ENCODE data around the gene MCC. TPM values are rescaled to one million over a fixed set of nuclear protein-coding genes. Genes with fewer than 3 reads are reported as not detected.

MCC gene
- total RNA-seq, 4 donors from 2014 or later, result 6.8 to 11.9 (median 9.0) TPM

DNA sequence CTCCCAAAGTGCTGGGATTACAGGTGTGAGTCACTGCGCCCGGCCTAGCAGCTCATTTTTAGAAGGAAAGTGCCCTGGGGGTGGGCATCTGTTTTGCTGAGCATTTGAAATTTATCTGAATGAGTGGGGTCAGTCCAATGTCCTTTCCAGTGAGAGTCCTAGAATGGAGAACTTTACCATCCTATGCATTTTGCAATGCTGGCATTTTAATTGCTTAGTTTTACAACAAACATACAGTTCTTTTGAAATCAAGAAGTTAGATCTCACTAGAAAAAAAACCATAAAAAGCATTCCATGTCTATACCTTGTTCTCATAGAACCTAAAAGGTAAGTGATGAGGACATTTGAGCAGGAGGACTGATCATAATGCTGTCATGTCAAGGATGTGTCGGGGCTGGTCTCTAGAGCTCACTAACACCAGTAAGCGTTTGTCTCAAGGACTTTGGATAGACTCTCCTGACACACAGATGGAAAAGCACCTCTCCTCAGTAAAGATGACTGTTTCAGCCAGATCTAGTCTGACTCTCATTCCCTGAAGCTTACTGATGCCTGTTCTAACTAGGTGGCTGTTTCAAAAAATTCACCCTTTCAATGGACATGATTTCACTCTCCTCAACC, 427.7 kb downstream of the MCC start:
- H3K4me1 ChIP-seq, result no peaks in the 10 kb centered on the region
- no peak for TF ChIP-seq POLR2A (IDR thresholded peaks at IDR 0.05)
- TF ChIP-seq, protein P1, sequence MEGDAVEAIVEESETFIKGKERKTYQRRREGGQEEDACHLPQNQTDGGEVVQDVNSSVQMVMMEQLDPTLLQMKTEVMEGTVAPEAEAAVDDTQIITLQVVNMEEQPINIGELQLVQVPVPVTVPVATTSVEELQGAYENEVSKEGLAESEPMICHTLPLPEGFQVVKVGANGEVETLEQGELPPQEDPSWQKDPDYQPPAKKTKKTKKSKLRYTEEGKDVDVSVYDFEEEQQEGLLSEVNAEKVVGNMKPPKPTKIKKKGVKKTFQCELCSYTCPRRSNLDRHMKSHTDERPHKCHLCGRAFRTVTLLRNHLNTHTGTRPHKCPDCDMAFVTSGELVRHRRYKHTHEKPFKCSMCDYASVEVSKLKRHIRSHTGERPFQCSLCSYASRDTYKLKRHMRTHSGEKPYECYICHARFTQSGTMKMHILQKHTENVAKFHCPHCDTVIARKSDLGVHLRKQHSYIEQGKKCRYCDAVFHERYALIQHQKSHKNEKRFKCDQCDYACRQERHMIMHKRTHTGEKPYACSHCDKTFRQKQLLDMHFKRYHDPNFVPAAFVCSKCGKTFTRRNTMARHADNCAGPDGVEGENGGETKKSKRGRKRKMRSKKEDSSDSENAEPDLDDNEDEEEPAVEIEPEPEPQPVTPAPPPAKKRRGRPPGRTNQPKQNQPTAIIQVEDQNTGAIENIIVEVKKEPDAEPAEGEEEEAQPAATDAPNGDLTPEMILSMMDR (IDR thresholded peaks at IDR 0.05 in 4 of 5, conservative IDR thresholded peaks at IDR 0.05 in 1 of 5), result no peak
- no peak overlapping the region for H3K4me3 ChIP-seq
- H3K9me3 ChIP-seq, result no peaks in the 10 kb centered on the region
- in situ Hi-C loops (cut with MboI; ENCODE audit: low sequenced_read_pairs in 4 of 4), result no loop called here
- DNase-seq (no peak), ATAC-seq (no peak)
- intact Hi-C loops (cut with DNase I; ENCODE audit: low total_unique reads), result no loop called here
- no peaks in the 10 kb centered on the region for H3K36me3 ChIP-seq
- H3K27ac ChIP-seq, result no peak overlapping the region
- no peaks in the 10 kb centered on the region for H3K27me3 ChIP-seq

DNA sequence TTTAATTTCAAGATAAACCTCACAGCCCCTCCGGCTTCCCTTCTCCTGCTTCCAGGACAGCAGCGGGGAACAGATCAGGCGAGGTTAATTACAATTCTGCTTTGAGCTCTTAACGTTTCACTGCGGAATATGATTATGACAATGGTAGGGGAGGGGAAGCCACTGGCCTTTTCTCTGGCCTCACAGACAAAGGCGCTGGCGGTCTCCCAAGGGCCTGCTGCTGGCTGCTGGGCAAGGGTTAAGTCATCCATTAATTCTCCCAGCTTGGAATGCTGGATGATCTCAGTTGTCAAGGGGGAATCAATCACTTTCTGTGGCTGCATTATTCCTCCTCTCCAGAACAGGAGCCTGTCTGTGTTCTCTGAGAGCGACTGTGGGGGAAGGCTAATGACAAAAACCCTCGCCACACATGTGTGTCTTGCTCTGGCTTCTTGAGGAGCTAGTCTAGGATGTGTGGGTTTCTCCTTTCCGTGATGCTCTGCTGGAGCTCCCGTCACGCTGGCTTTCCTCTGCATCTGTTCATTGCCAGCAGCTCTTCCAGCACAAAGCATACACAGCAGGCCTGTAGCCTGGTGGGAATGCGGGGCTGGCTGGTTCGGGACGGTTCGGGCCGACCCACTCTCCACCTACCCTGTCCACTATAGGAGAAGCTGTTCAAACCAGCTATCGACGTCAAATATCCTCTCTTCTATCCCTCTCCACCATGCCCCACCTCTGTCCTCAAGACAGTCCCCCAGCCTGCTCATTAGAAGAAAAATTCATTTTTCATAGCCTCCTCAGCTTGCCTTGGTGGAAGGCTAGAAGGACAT, 428.8 kb downstream of the MCC start:
- Histone ChIP-seq H3K4me1 (no peaks in the 10 kb centered on the region), H3K9me3 (no peaks in the 10 kb centered on the region), H3K27ac (no peak overlapping the region), H3K27me3 (no peaks in the 10 kb centered on the region), H3K4me3 (no peak overlapping the region), H3K36me3 (no peaks in the 10 kb centered on the region)
- intact Hi-C loops (cut with DNase I; ENCODE audit: low total_unique reads), result no loop called here
- no peak for ATAC-seq
- TF ChIP-seq, protein P1 (IDR thresholded peaks at IDR 0.05 in 4 of 5, conservative IDR thresholded peaks at IDR 0.05 in 1 of 5), result no peak
- TF ChIP-seq POLR2A (IDR thresholded peaks at IDR 0.05), result no peak
- in situ Hi-C loops (cut with MboI; ENCODE audit: low sequenced_read_pairs in 4 of 4), result no loop called here
- DNase-seq, result no peak

DNA sequence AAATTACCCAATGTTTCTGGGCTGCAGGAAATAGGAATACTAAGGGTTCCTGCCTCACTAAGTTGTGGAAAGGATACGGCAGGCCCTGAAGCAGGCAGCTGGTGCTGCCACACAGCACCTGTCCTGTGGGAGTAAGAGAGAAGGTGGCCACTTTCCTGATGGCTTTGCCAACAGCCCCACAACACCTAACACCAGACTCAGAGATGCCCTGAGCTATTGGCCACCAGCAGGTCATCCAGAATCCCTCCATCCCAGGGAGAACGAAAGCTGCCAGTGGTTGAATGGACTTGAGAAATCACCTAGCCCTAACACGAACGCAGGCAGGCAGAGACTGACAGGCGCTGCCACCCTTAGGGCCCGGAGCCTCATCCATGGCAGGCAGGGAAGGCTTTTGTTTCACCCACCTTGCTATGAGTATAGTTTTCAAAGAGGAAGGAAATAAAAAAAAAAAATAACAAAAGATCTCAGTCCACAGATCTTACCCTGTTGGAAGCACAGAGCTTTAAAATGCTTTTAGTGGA, 429.5 kb downstream of the MCC start:
- Histone ChIP-seq H3K4me1 (no peaks in the 10 kb centered on the region), H3K9me3 (no peaks in the 10 kb centered on the region), H3K4me3 (no peak overlapping the region), H3K36me3 (no peaks in the 10 kb centered on the region), H3K27me3 (no peaks in the 10 kb centered on the region), H3K27ac (no peak overlapping the region)
- in situ Hi-C loops (cut with MboI; ENCODE audit: low sequenced_read_pairs in 4 of 4), result no loop called here
- intact Hi-C loops (cut with DNase I; ENCODE audit: low total_unique reads), result no loop called here
- TF ChIP-seq POLR2A (IDR thresholded peaks at IDR 0.05), result no peak
- TF ChIP-seq, protein P1 (IDR thresholded peaks at IDR 0.05 in 4 of 5, conservative IDR thresholded peaks at IDR 0.05 in 1 of 5), result no peak
- DNase-seq (no peak), ATAC-seq (no peak)

DNA sequence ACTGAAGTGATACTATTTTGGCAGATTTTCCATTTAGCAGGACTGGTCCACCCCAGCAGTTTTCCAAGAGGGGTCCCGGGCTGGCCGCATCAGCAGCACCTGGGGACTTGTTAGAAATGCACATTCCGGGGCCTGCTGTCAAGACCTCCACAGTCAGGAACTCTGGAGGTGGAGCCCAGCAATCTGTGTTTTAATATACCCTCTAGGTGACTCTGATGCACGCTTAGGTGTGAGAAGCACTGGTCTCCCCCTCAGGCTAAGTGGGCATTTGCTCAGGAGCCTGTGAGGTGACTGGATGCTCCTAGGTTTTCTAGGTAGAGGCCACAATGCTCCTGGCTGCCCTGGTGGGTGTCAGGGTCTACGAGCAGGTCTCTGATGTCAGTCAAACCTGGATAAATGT, 430.0 kb downstream of the MCC start:
- Histone ChIP-seq H3K27ac (no peak overlapping the region), H3K36me3 (no peaks in the 10 kb centered on the region)
- intact Hi-C loops (cut with DNase I; ENCODE audit: low total_unique reads), result no loop called here

More for the DNA sequence above, 430.0 kb downstream of the MCC start:
- H3K9me3 ChIP-seq, result no peaks in the 10 kb centered on the region
- DNase-seq (no peak), ATAC-seq (no peak)
- no peaks in the 10 kb centered on the region for H3K4me1 ChIP-seq
- TF ChIP-seq, protein P1 (IDR thresholded peaks at IDR 0.05 in 4 of 5, conservative IDR thresholded peaks at IDR 0.05 in 1 of 5), result no peak
- TF ChIP-seq POLR2A (IDR thresholded peaks at IDR 0.05), result no peak
- H3K4me3 ChIP-seq, result no peak overlapping the region
- no peaks in the 10 kb centered on the region for H3K27me3 ChIP-seq
- in situ Hi-C loops (cut with MboI; ENCODE audit: low sequenced_read_pairs in 4 of 4), result no loop called here
